Sciatic nerve (tissue), 2 donors: ENCODE data around the gene ICAM3. TPM values are rescaled to one million over a fixed set of nuclear protein-coding genes. Genes with fewer than 3 reads are reported as not detected.

ENCODE experiments used
- ATAC-seq: fragments of 200-7000 bp; cut with Tn5 transposase; one replicate; pipeline ENCODE4 v1.9.1; 2020; ENCODE audit warnings: mild to moderate bottlenecking, moderate library complexity
- DNase-seq: peaks from one replicate; pipeline ENCODE4 v3.0.0-alpha.2; 2020; ENCODE audit warnings: low spot score
- intact Hi-C: fragments of 100-400 bp; cut with DNase I; formaldehyde crosslinking; loops from one replicate; pipeline ENCODE4 v1.14.2; 2022
- total RNA-seq: library from RNA; stranded (reverse); fragmentation: NEBNext Ultra II Directional; extraction: Animal tissue kit (Norgen Biotek cat#: 25700); gene quantifications from one replicate; pipeline ENCODE4 v1.2.1, GENCODE V29; 2021
- donor health status: DM: no; HTN: no; CAD: no.
- donor health status: DM: no; HTN: no; CAD: no.

Gene ICAM3
- total RNA-seq, 1 donor from 2014 or later: 10.5 TPM

DNA sequence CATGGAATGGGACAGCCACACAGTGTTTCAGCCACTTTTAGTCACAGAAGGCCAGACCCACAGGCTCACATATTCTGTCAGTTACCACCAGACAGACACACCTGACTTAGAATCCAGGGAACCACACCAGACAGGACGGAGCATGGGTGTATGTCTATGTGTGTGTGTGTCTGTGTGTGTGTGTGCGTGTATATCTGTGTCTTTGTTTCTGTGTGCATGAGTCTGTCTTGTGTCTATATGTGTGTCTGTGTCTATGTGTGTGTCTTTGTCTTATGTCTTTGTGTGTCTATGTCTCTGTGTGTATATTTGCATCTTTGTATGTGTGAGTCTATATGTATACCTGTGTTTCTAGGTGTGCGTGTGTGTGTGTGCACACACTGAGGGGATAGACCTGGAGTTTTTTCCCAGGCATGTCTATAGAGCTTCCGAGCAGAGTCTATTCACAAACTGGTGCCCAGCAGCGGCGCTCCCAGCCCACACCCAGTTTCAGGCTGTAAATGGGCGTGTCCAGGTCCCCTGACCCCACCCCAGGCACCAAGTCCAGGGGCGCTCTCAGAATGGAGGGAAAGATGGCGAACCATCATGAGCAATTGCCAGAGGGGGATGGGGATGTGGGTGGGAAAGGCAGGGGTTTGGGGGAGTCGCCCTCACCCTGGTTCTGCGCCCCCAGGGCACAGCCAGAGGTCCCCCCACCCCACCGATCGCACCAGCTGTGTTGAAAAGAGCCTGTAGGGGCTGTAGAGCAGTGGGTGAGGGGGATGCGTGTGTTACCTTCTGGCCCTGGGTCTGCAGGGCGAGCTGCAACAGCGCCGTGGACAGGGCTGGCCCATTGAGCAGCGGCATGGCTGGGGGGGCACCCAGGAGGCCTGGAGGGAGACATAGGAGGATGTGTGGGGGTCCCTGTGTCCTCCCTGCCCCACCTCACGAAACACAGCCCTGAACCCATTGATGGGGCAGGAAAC lies 17.3 kb downstream of the ICAM3 start:
- intact Hi-C loops: no loop called here
- ATAC-seq (no peak), DNase-seq (no peak)

DNA sequence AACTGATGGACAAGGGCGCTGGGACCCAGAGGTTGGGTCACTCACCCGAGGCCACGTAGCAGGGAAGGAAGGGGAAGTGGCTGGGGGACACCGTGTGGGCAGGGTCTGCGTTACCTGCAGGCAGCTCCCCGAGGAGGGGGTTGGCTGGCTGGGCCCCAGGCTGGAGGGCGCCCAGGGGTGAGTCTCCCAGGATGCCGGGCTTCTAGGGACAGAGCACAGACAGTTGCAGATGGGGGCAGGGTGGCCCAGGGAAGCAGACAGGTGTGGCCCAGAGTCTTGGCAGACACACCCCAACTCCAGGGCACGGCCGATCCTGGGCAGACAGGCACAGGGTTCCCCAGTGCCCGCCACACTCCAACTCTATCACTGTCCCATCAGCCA lies 18.0 kb downstream of the ICAM3 start:
- DNase-seq (no peak), ATAC-seq (no peak)
- intact Hi-C loops: no loop called here

DNA sequence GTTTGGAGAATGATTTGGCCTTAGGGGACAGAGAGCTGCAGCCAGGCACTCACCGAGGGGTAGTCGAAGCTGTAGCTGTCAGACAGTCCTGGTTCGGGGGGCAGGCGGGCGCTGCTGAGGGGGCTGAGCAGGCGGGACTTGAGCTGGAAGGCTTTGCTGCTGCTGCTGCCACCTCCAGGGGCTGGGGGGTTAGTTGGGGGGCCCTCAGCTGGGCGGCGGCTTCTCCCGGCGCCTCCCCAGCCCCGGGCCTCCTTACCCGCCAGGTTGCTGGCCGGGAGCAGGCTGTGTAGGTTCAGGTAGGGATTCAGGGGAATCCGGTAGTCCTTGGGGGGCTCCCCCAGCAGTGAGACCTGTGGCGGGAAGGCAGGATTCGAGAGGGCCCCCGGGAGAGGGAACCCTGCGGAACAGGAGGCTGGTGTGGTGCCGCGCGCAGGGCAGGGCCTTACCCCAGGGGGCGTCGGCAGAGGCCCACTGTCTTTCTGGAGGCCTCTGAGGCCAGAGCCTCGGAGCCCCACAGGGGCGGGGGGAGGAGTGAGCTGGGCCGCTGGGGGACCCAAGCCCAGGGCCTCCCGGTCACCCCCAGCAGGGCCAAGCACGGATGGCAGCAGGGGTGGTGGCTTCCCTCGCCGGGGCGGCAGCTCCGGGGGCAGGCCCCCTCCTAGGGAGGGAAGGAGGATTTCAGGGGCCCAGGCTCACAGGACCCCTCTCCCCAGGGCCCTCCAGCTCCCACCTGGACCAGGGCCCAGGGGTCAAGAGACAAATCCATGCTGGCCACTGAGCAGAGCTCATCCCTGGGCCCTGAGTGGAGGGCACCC lies 18.6 kb downstream of the ICAM3 start:
- DNase-seq (no peak), ATAC-seq (no peak)
- intact Hi-C loops: no loop called here

DNA sequence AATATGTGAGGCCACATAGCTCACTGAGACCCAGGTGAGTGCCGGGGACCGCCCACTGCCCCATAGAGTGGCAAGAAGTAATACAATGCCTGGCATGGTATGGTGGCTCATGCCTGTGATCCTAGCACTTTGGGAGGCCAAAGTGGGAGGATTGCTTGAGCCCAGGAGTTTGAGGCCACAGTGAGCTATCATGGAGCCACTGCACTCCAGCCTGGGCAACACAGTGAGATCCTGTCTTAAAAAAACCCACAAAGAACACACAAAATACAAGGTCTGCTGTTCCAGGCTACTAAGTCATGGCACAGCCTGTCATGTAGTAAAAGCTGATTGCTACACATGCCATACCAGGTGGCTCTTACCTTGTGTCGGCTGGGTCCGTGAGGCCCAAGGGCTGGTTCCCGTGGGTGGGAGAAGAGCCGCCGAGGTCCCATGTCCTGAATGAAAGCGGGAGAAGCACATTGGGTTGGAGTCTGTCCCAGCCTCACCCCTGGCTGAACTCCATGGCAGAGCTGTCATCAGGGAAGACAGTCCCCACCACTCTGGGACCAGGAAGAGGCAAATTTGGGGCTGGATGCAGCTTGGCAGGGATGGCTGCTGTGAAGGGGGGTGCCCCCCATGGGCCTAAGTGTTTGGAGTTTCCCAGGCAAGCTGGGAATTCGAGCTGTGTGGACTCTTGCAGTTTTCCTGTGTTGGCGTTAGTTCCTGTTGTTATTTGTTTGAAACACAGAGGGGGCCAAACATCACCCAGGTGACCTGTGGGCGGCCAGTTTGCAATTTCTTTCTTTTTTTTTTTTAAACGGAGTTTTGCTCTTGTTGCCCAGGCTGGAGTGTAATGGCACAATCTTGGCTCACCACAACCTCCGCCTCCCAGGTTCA lies 20.4 kb downstream of the ICAM3 start:
- ATAC-seq: no peak
- intact Hi-C loops: no loop called here
- no peak for DNase-seq

DNA sequence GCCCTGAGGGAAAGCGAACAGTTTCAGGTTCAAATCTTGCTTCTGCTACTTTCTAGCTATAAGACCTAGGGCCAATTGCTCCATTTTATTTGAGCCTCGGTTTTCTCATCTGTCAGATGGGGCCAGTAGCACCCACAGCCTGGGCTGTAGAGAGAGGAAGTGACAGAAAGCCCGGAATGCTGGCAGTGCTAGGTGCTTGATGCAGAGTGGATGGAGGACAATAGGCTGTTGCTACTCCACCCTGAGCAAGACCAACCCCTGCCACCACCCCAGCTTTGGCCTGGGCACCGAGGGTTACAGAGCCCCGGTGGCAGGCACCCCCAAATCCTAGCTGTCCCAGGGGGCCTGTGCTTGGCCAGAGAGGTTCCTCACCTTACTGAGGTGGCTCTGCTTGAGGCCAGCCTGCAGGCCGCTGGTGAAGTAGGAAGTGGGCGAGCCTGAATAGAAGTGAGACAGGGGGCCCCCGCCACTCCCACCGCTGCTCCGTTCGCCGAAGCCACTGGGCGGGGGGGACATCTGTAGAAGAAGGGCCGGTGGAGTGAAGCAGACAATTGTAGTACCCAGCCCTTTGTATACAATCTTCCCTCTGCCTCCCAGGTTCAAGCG lies 21.5 kb downstream of the ICAM3 start:
- intact Hi-C loops: loop anchor here (2.0 kb wide), 1 partner anchor 15 kb away; the partner anchor contains the start of gene RAVER1
- ATAC-seq: no peak

DNA sequence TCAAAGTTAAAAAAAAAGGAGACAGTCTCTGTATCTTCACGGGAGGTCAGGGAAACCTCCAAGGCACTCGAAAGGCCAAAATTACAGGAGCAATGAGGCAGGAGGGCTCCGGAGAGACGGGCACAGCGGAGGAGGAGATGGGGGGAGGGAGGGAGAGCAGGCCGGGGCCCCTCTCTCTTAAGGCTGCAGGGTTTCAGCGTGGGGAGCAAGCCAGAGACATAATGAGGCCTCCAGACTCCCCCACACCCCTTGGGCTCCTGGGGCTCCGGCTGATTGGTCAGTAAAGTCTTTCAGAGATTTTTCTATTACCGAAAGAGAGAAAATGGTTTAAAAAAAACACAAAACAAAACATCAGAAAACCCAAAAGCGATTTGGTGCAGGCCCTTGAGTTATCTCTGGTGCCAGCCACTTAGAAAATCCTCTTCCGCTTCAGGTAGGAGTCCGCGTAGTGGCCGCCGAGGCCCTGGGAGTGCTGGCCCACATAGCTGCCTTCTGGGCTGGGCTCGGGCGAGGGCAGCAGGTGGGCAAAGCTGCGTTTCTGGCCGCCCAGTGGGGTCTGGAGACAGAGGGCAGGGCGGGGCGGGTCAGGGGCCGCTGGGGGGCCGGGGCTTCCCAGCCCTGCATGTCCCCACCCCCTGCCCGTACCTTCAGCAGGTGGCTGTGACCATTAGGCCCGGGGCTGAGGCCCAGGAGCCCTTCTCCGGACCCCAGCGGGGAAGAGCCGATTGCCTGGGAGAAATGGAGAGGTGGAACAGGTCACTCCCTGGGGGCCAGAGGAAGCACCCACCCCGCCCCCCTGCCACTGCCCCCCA lies 22.2 kb downstream of the ICAM3 start:
- DNase-seq (no peak), ATAC-seq (no peak)
- intact Hi-C loops: loop anchor here (2.0 kb wide), 1 partner anchor 16 kb away; the partner anchor contains the start of gene RAVER1

More for the DNA sequence above, 21.5 kb downstream of the ICAM3 start:
- no peak for DNase-seq

DNA sequence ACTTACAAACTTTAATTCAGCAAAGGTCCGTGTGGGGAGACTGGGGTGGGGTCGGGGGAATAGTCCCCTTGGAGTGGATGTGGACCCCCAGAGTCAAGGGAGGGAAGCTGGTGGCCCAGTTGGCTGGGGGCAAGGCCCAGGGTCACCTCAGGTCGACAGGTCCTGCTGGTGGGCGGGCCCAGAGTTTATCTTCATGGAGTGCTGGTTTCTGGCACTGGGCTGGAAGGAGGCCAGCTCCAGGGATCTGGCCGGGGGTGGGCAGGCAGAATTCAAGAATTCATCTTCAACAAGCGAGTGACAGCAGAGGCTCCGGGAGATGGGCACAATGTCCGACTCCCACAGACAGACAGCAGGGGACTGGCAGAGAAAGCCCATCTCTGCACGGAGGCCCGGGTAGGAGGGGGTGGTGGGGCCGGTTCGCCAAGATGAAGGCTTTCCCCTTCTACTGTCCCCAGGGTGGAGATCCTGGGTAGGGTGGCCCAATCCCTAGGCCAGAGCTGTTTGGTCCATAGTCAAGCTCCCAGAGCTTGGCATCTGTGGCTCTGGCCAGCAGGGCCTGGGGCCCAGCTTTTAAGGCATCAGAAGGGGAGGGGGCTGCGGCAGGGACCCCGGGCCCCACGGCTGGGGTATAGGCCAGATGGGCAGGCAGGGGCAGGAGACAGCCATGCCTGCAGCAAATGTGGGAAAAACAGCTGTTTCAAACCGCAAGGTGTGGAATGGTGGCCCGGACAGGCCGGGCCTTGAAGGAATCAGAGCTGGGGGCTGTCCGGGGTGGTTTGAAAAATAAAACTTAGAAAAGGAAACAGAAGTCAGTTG lies 23.0 kb downstream of the ICAM3 start:
- DNase-seq: no peak
- intact Hi-C loops: loop anchor here (2.0 kb wide), 1 partner anchor 16 kb away; the partner anchor contains the start of gene RAVER1
- ATAC-seq: peak; percentile 35

DNA sequence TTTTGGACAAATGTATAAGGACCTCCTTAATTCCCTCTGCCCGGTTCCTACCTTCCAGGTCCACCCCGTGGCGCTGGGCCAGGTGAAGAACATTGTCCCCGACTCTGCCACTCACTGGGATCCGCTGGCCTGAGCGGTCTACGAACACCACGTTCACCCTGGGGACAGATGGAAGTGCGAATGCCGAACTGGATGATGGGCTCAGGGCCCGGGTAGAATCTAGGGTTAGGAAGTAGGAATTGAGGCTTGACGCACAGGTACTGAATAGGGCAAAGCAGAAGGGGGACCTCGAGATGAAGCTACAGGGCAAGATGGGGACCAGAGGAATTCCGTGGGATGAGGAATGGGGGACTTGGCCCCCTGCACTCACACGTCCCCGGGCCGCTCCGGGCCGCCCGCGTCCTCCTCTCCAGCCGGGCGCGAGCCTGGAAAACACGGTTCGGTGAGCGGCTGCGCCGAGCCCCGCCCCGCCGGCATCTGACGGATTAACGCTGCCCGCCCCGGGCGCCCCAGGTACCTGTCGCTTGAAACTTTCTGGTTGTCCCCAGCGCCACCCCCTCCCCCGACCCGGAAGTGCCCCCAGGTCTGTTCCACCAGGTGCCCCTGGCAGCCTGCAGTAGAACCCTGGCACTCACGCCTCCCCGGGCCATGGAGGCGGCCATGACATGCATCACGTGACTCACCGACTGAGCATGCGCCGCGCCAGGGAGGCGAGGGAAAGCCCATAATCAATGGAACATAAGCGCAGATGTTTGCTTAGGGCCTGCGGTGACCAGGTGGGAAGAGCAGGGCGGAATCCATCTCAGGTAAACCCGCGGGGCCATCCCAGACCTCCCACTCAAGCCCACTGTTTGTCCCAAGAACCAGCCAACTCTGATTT lies 23.8 kb downstream of the ICAM3 start, which contains the start of gene FDX2:
TSS of gene FDX2 (minus strand) at position 681 of the 880 bp plus-strand sequence. CDS start at position 662, 19 bp downstream.
- intact Hi-C loops: loop anchor here (2.0 kb wide), 1 partner anchor 17 kb away; the partner anchor contains the start of gene RAVER1
- ATAC-seq (peak; percentile 94), DNase-seq (peak; percentile 94)

DNA sequence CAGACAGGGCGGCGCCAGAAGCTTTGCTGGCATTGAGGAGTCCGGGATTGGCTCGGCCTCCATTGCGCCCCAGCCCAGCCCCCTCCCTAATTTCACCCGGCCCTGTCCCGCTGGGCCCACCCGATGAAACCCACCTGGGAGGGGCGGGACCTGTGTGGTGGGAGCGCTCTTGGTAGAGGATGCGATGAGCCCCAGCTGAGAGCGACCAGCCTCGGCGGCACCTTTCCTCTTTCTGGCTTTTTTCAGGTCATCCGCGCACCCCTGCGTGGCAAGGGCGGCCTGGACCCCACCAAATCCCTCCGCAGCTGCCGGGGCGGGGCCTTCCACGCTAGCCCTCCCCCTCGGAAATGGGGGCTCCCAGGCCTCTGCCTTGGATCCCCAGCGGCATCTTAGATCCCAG lies 30.0 kb downstream of the ICAM3 start, which contains the start of gene ZGLP1:
TSS of gene ZGLP1 (minus strand) at position 393 of the 400 bp plus-strand sequence.
- ATAC-seq (peak; percentile 16), DNase-seq (no peak)

DNA sequence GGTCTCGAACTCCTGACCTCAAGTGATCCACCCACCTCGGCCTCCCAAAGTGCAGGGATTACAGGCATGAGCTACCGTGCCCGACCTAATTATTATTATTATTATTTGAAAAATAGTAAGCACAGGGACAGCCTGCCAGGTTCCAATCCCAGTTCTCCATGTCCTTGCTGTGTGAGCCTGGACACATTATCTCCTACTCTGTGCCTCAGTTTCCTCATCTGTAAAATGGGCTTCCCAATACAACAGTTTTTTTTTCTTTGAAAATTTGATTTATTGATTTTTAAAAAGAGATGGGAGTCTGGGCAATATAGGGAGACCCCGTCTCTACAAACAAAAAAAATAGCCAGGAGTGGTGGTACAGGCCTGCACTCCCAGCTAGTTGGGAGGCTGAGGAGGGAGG lies 33.1 kb downstream of the ICAM3 start:
- intact Hi-C loops: no loop called here
- ATAC-seq (no peak), DNase-seq (no peak)

More for the DNA sequence above, 30.0 kb downstream of the ICAM3 start, which contains the start of gene ZGLP1:
- intact Hi-C loops: no loop called here

DNA sequence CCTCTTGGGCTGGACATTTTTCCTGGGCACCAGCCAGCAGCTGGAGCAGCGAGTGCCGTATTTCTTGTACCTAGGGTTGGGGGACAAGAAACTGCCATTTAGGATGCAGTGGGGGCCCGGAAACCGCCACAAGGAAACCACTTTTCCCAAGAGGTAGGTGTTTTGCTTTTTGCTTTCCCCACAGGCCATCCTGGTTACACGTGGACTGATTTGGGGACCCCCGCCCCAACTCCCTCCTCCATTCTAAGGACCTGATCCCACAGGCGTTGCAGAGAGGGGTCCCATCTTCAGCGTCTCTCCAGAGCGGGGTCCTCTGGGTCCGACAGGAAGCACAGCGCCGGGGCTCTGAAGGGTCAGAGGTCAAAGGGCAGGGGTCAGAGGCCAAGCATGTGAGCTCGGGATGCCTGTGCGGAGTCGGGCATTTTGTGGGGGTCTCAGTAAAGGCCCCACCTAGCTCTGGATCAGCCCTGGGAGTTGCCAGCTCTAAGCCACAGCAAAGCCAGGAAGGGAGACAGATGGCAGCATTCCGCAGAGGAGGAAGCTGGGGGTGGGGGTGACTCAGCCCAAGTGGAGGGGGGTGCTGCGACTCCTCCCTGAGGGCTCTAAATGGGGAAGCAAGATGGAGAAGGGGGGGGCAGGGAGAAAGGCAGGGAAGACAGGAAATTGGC lies 34.2 kb downstream of the ICAM3 start:
- ATAC-seq (peak; percentile 61), DNase-seq (no peak)
- intact Hi-C loops: no loop called here

DNA sequence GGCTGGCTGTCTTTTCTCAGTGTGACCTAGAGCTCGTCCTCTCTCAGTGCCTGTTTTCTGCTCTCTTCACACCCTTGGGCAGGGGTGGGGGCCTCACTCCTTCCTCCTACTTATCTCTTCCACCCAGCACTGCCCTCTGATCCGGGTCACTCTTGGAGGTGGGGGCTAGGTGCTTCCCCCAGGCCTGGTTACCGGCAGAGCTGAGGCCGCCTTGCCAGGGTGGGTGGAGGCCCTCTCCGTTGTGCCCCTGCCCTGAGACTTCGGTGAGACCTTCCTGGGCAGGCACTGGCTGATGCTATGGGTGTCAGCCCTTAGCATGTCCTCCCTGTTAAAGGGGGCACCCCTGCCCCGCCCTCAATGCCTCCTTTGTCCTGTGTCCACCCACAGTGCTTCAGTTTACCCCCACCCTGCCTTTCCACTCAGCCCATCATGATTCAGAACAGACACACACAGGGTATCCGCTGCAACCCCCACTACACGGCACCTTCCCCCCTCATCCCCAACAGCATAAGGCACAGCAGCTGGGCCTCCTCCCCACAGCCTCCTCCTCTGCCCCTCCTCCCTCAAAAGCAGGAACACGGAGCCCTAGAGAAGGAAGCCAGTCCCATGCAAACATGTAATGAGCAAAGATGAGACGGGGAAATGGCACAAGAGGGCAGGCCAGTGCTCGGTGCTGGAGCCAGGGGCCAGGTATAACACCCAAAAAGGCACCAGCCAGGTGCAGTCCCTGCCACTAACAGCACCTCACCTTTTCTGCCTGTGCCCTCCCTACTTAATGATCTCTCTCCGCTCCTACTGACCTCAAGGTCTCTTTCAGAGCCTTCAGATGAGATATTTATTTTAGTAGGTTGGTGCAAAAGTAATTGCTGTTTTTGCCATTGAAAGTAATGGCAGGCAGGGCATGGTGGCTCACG lies 39.6 kb downstream of the ICAM3 start:
- DNase-seq (no peak), ATAC-seq (peak; percentile 29)
- intact Hi-C loops: no loop called here

DNA sequence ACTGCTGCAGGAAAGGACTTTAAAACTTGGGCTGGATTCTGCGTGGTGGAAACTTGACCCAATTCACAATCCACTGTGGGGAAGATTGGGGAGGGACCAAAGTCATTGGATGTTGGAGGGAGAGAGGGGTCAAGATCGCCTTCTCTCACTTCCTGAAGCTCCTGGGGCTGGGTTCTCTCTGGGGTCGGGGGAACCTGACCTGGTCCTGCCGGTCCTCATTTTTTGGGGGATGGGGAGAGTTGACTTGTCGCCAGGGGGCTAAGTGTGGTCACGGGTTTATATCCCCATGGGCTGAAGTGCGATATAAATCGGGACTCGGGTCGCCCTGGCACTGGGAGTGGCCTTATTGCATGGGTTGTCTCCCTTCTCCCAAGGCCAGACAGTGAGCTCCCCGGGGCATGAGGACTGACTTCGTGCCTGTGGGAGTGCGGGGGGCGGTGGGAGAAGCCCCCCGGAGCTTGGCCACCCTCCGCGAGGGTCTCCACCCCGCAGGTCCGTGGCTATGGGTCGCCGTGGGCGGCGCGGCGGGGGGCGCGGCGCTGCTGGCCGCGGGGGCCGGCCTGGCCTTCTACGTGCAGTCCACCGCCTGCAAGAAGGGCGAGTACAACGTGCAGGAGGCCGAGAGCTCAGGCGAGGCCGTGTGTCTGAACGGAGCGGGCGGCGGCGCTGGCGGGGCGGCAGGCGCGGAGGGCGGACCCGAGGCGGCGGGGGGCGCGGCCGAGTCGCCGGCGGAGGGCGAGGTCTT lies 43.4 kb downstream of the ICAM3 start:
- ATAC-seq (no peak), DNase-seq (no peak)
- intact Hi-C loops: no loop called here
